Stimulated activated naive CD8-positive, alpha-beta T cell treated with anti-CD3 and anti-CD28 coated beads, Interleukin-15, Interleukin-2, amounts not matched to agents 100 ng/mL and 50 ng/mL, for 24 hours (primary cell): Measurements from ENCODE around the gene PCDH18.
"Not testable (repeated sequence)": the region's sequence is repeated elsewhere in the genome, so short reads cannot be mapped to it uniquely, and the experiment has no call there.

Experiments used
- H3K27ac Mint-ChIP-seq: one replicate; pipeline ENCODE4 v1.8.0; 2021; ENCODE audit warnings: mild to moderate bottlenecking, mixed read lengths
- H3K27me3 Mint-ChIP-seq: one replicate; pipeline ENCODE4 v1.8.0; 2021; ENCODE audit warnings: mixed read lengths
- H3K36me3 Mint-ChIP-seq: one replicate; pipeline ENCODE4 v1.8.0; 2021; ENCODE audit warnings: low read depth, mixed read lengths
- H3K4me1 Mint-ChIP-seq: one replicate; pipeline ENCODE4 v1.8.0; 2021; ENCODE audit warnings: low read depth, mixed read lengths
- H3K4me3 Mint-ChIP-seq: one replicate; pipeline ENCODE4 v1.8.0; 2021; ENCODE audit warnings: mild to moderate bottlenecking, mixed read lengths
- H3K9me3 Mint-ChIP-seq: one replicate; pipeline ENCODE4 v1.8.0; 2021; ENCODE audit warnings: mixed read lengths

The PCDH18 gene

GRCh38 chr4:137531986-137532868 lies at the start of gene PCDH18:
TSS of gene PCDH18 (minus strand) at chr4:137532494. CDS start at chr4:137532088, 406 bp downstream.
- H3K36me3 Mint-ChIP-seq = no peaks in the 10 kb centered on the region
- H3K27ac Mint-ChIP-seq = no peak within 1 kb of the TSS
- no peaks in the 10 kb centered on the region for H3K27me3 Mint-ChIP-seq
- no peaks in the 10 kb centered on the region for H3K9me3 Mint-ChIP-seq
- no peaks in the 10 kb centered on the region for H3K4me1 Mint-ChIP-seq
- H3K4me3 Mint-ChIP-seq = no peak within 1 kb of the TSS

GRCh38 chr4:137576446-137576845 lies 44.2 kb upstream of the PCDH18 start:
- H3K27me3 Mint-ChIP-seq = no peaks in the 10 kb centered on the region

GRCh38 chr4:137572647-137573046 lies 40.4 kb upstream of the PCDH18 start:
- no peaks in the 10 kb centered on the region for H3K36me3 Mint-ChIP-seq

More at GRCh38 chr4:137576446-137576845, 44.2 kb upstream of the PCDH18 start:
- peaks cover 3% of the 10 kb centered on the region for H3K9me3 Mint-ChIP-seq
- no peaks in the 10 kb centered on the region for H3K36me3 Mint-ChIP-seq
- H3K4me3 Mint-ChIP-seq = no peak overlapping the region
- no peaks in the 10 kb centered on the region for H3K4me1 Mint-ChIP-seq
- no peak overlapping the region for H3K27ac Mint-ChIP-seq

GRCh38 chr4:137572163-137572562 lies 39.9 kb upstream of the PCDH18 start:
- H3K36me3 Mint-ChIP-seq = no peaks in the 10 kb centered on the region
- H3K4me3 Mint-ChIP-seq = no peak overlapping the region
- H3K4me1 Mint-ChIP-seq = no peaks in the 10 kb centered on the region
- no peak overlapping the region for H3K27ac Mint-ChIP-seq
- no peaks in the 10 kb centered on the region for H3K27me3 Mint-ChIP-seq
- H3K9me3 Mint-ChIP-seq = peaks cover 15% of the 10 kb centered on the region

More at GRCh38 chr4:137572647-137573046, 40.4 kb upstream of the PCDH18 start:
- H3K27ac Mint-ChIP-seq = no peak overlapping the region
- peaks cover 14% of the 10 kb centered on the region for H3K9me3 Mint-ChIP-seq
- no peak overlapping the region for H3K4me3 Mint-ChIP-seq
- H3K4me1 Mint-ChIP-seq = no peaks in the 10 kb centered on the region
- no peaks in the 10 kb centered on the region for H3K27me3 Mint-ChIP-seq

GRCh38 chr4:137559801-137560200 lies 27.5 kb upstream of the PCDH18 start:
- Mint-ChIP-seq H3K27me3 (no peaks in the 10 kb centered on the region), H3K36me3 (no peaks in the 10 kb centered on the region), H3K9me3 (peaks cover 12% of the 10 kb centered on the region), H3K4me3 (no peak overlapping the region), H3K4me1 (no peaks in the 10 kb centered on the region), H3K27ac (no peak overlapping the region)

GRCh38 chr4:137558951-137559350 lies 26.7 kb upstream of the PCDH18 start:
- Mint-ChIP-seq H3K27ac (no peak overlapping the region), H3K36me3 (no peaks in the 10 kb centered on the region), H3K4me3 (no peak overlapping the region), H3K4me1 (no peaks in the 10 kb centered on the region), H3K9me3 (peaks cover 10% of the 10 kb centered on the region), H3K27me3 (no peaks in the 10 kb centered on the region)

- Mint-ChIP-seq H3K4me3 (no peak overlapping the region), H3K4me1 (no peaks in the 10 kb centered on the region), H3K9me3 (peaks cover 3% of the 10 kb centered on the region), H3K27me3 (no peaks in the 10 kb centered on the region), H3K36me3 (no peaks in the 10 kb centered on the region), H3K27ac (no peak overlapping the region)
Measured at GRCh38 chr4:137545461-137545861, 13.2 kb upstream of the PCDH18 start.

GRCh38 chr4:137543648-137544047 lies 11.4 kb upstream of the PCDH18 start:
- Mint-ChIP-seq H3K27me3 (no peaks in the 10 kb centered on the region), H3K4me3 (no peak overlapping the region), H3K9me3 (peaks cover 3% of the 10 kb centered on the region), H3K4me1 (no peaks in the 10 kb centered on the region), H3K36me3 (no peaks in the 10 kb centered on the region), H3K27ac (no peak overlapping the region)

- H3K27ac Mint-ChIP-seq = no peak overlapping the region
- H3K9me3 Mint-ChIP-seq = peaks cover 3% of the 10 kb centered on the region
- no peak overlapping the region for H3K4me3 Mint-ChIP-seq
- no peaks in the 10 kb centered on the region for H3K4me1 Mint-ChIP-seq
- H3K27me3 Mint-ChIP-seq = no peaks in the 10 kb centered on the region
- no peaks in the 10 kb centered on the region for H3K36me3 Mint-ChIP-seq
Measured at GRCh38 chr4:137543198-137543597, 10.9 kb upstream of the PCDH18 start.

GRCh38 chr4:137541876-137542646 lies 9.8 kb upstream of the PCDH18 start:
- H3K27me3 Mint-ChIP-seq = no peaks in the 10 kb centered on the region
- H3K9me3 Mint-ChIP-seq = peaks cover 3% of the 10 kb centered on the region
- no peaks in the 10 kb centered on the region for H3K36me3 Mint-ChIP-seq
- no peak overlapping the region for H3K4me3 Mint-ChIP-seq
- H3K27ac Mint-ChIP-seq = no peak overlapping the region
- H3K4me1 Mint-ChIP-seq = no peaks in the 10 kb centered on the region

GRCh38 chr4:137541181-137541580 lies 8.9 kb upstream of the PCDH18 start:
- H3K36me3 Mint-ChIP-seq = no peaks in the 10 kb centered on the region
- no peaks in the 10 kb centered on the region for H3K27me3 Mint-ChIP-seq
- H3K9me3 Mint-ChIP-seq = peaks cover 3% of the 10 kb centered on the region

GRCh38 chr4:137540356-137540755 lies 8.1 kb upstream of the PCDH18 start:
- no peak overlapping the region for H3K4me3 Mint-ChIP-seq
- H3K27me3 Mint-ChIP-seq = no peaks in the 10 kb centered on the region
- no peaks in the 10 kb centered on the region for H3K4me1 Mint-ChIP-seq
- H3K9me3 Mint-ChIP-seq = peaks cover 3% of the 10 kb centered on the region
- H3K27ac Mint-ChIP-seq = no peak overlapping the region
- no peaks in the 10 kb centered on the region for H3K36me3 Mint-ChIP-seq

More at GRCh38 chr4:137541181-137541580, 8.9 kb upstream of the PCDH18 start:
- H3K27ac Mint-ChIP-seq = no peak overlapping the region
- no peak overlapping the region for H3K4me3 Mint-ChIP-seq
- H3K4me1 Mint-ChIP-seq = no peaks in the 10 kb centered on the region

- Mint-ChIP-seq H3K36me3 (no peaks in the 10 kb centered on the region), H3K27me3 (no peaks in the 10 kb centered on the region), H3K4me1 (no peaks in the 10 kb centered on the region), H3K9me3 (peaks cover 3% of the 10 kb centered on the region), H3K4me3 (no peak overlapping the region), H3K27ac (no peak overlapping the region)
Measured at GRCh38 chr4:137538526-137538925, 6.2 kb upstream of the PCDH18 start.

- not testable (repeated sequence) for H3K4me3 Mint-ChIP-seq, H3K9me3 Mint-ChIP-seq, H3K27me3 Mint-ChIP-seq, H3K27ac Mint-ChIP-seq, H3K4me1 Mint-ChIP-seq, H3K36me3 Mint-ChIP-seq
Measured at GRCh38 chr4:137537807-137538206, 5.5 kb upstream of the PCDH18 start.
